A673 (cell line): ENCODE measurements around the gene TH.

Source experiments
- EZH2 ChIP-seq: fragments of 200-600 bp; sonication (generic); IDR thresholded peaks from 2 replicates; pipeline ENCODE4 v1.6.1; 2017; ENCODE audit warnings: borderline replicate concordance, low read depth, mild to moderate bottlenecking, mixed read lengths, antibody characterized with exemption, low read length; ENCODE audit not compliant: poor library complexity, severe bottlenecking
- TF ChIP-seq, protein P1 (sequence below): fragments of 300-800, 200-600 bp; sonication (generic); conservative IDR thresholded peaks from 2 replicates; pipeline ENCODE4 v1.5.1; 2017; ENCODE audit warnings: low read depth, mild to moderate bottlenecking, antibody characterized with exemption, low read length, moderate library complexity, mixed read lengths

GRCh38 chr11:2116680-2117079 is 54.9 kb downstream of the TH start:
- TF ChIP-seq, protein P1, sequence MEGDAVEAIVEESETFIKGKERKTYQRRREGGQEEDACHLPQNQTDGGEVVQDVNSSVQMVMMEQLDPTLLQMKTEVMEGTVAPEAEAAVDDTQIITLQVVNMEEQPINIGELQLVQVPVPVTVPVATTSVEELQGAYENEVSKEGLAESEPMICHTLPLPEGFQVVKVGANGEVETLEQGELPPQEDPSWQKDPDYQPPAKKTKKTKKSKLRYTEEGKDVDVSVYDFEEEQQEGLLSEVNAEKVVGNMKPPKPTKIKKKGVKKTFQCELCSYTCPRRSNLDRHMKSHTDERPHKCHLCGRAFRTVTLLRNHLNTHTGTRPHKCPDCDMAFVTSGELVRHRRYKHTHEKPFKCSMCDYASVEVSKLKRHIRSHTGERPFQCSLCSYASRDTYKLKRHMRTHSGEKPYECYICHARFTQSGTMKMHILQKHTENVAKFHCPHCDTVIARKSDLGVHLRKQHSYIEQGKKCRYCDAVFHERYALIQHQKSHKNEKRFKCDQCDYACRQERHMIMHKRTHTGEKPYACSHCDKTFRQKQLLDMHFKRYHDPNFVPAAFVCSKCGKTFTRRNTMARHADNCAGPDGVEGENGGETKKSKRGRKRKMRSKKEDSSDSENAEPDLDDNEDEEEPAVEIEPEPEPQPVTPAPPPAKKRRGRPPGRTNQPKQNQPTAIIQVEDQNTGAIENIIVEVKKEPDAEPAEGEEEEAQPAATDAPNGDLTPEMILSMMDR = no peak
- no peak for TF ChIP-seq EZH2
